Spleen (tissue), 7 donors: Measurements from ENCODE around the gene DERL2.

Source experiments
- CTCF ChIP-seq, 11 experiments: fragments of 200-600 bp in 7 of 11; fragments of 450-650 bp in 4 of 11; sonication (generic) in 4 of 11; IDR thresholded peaks in 8 of 11; conservative IDR thresholded peaks in 3 of 11; 1 replicate in 7 of 11; 2 replicates in 4 of 11; pipeline versions ENCODE4 v1.4.0 to v1.8.0; 2016 to 2021; ENCODE audit warnings: antibody characterized with exemption in 11 of 11, inconsistent platforms in 4 of 11, mild to moderate bottlenecking in 1 of 11
- POLR2A ChIP-seq, 3 donors: fragments of 450-650 bp; IDR thresholded peaks; one replicate each; pipeline ENCODE4 v1.5.1; 2017; ENCODE audit warnings: antibody characterized with exemption in 3 of 3, mild to moderate bottlenecking in 1 of 3
- POLR2AphosphoS5 ChIP-seq, 3 donors: sonication (generic); formaldehyde crosslinking; IDR thresholded peaks; one replicate each; pipeline ENCODE4 v1.5.1; 2017; ENCODE audit warnings: antibody characterized with exemption in 3 of 3
- donor health status: DM: no; HTN: no; CAD: no; lungs with moderate emphysema.
- donor health status: DM: no; HTN: no; CAD: no.
- donor health status: DM: no; HTN: no; CAD: no.

GRCh38 chr17:5472511-5472910 is 13.5 kb downstream of the DERL2 start:
- TF ChIP-seq CTCF (IDR thresholded peaks at IDR 0.05 in 8 of 11, conservative IDR thresholded peaks at IDR 0.05 in 3 of 11), result no peak
- TF ChIP-seq POLR2AphosphoS5 (IDR thresholded peaks at IDR 0.05), result no peak
- no peak for TF ChIP-seq POLR2A (IDR thresholded peaks at IDR 0.05)
